HG02870 (cell line): ENCODE data around the gene GRIK4.
A peak's percentile ranks its signal among the peaks of the same experiment; 100 is the strongest.

Experiments
- ATAC-seq: cut with Tn5 transposase; IDR thresholded peaks from one replicate; pipeline ENCODE4 v1.9.1; 2021; ENCODE audit warnings: mild to moderate bottlenecking, moderate library complexity; ENCODE audit not compliant: unreplicated experiment

Gene GRIK4

GRCh38 chr11:120893440-120894201 is 382.1 kb downstream of the GRIK4 start:
- ATAC-seq = peak; percentile 73

- ATAC-seq = no peak
Measured at GRCh38 chr11:120894202-120894985, 382.8 kb downstream of the GRIK4 start.

GRCh38 chr11:120896687-120897086 is 385.1 kb downstream of the GRIK4 start:
- no peak for ATAC-seq

GRCh38 chr11:120898568-120898967 is 387.0 kb downstream of the GRIK4 start:
- ATAC-seq = no peak

GRCh38 chr11:120899720-120900119 is 388.2 kb downstream of the GRIK4 start:
- no peak for ATAC-seq

- no peak for ATAC-seq
Measured at GRCh38 chr11:120900643-120901042, 389.1 kb downstream of the GRIK4 start.

- ATAC-seq = no peak
Measured at GRCh38 chr11:120903686-120904085, 392.1 kb downstream of the GRIK4 start.

- ATAC-seq = no peak
Measured at GRCh38 chr11:120904116-120904515, 392.6 kb downstream of the GRIK4 start.

- no peak for ATAC-seq
Measured at GRCh38 chr11:120906766-120907165, 395.2 kb downstream of the GRIK4 start.

GRCh38 chr11:120907971-120908370 is 396.4 kb downstream of the GRIK4 start:
- no peak for ATAC-seq

GRCh38 chr11:120908461-120909181 is 397.1 kb downstream of the GRIK4 start:
- ATAC-seq = no peak

- ATAC-seq = no peak
Measured at GRCh38 chr11:120909676-120910416, 398.3 kb downstream of the GRIK4 start.

GRCh38 chr11:120911943-120912342 is 400.4 kb downstream of the GRIK4 start:
- ATAC-seq = no peak

GRCh38 chr11:120912504-120912903 is 401.0 kb downstream of the GRIK4 start:
- no peak for ATAC-seq

- no peak for ATAC-seq
Measured at GRCh38 chr11:120912915-120913314, 401.4 kb downstream of the GRIK4 start.

- ATAC-seq = no peak
Measured at GRCh38 chr11:120914021-120914420, 402.5 kb downstream of the GRIK4 start.

- no peak for ATAC-seq
Measured at GRCh38 chr11:120914601-120915000, 403.1 kb downstream of the GRIK4 start.

GRCh38 chr11:120917559-120918239 is 406.2 kb downstream of the GRIK4 start:
- ATAC-seq = no peak

GRCh38 chr11:120918257-120918656 is 406.7 kb downstream of the GRIK4 start:
- no peak for ATAC-seq

- ATAC-seq = no peak
Measured at GRCh38 chr11:120919045-120919444, 407.5 kb downstream of the GRIK4 start.
